H1 (cell line): ENCODE results near the gene SWI5. TPM values are rescaled to one million over a fixed set of nuclear protein-coding genes. Genes with fewer than 3 reads are reported as not detected.

Source experiments
- CTCF ChIA-PET: fragments of 300-600 bp; sonication (Branson Sonifier 250); formaldehyde crosslinking; loops from one replicate; lab custom pipeline; 2021; ENCODE audit not compliant: partially characterized antibody; lab: Charles Lee
- POLR2A ChIA-PET: fragments of 300-600 bp; sonication (Branson Sonifier 250); formaldehyde crosslinking; loops from one replicate; lab custom pipeline; 2021; ENCODE audit warnings: inconsistent platforms; ENCODE audit not compliant: partially characterized antibody; lab: Charles Lee
- DNase-seq, 2 experiments: peaks; one replicate each; pipeline versions ENCODE4 v3.0.0 to v3.0.0-alpha.2; 2010 to 2022; ENCODE audit warnings: low spot score in 2 of 2, low read depth in 1 of 2, mixed read lengths in 1 of 2
- FAIRE-seq: peaks from 2 replicates; lab custom pipeline; 2011; peaks lifted over from hg19 to GRCh38; lab: Jason Lieb, UNC
- H2AFZ ChIP-seq: 2 replicates; pipeline ENCODE4 v1.8.1; 2012; ENCODE audit warnings: low read length, inconsistent platforms
- H2AK5ac ChIP-seq: 2 replicates; pipeline ENCODE4 v1.6.1; 2013; ENCODE audit warnings: low read depth, low read length
- H2BK120ac ChIP-seq: replicated peaks from 2 replicates; pipeline ENCODE3; 2013; ENCODE audit warnings: low read depth, low read length, inconsistent platforms
- H2BK12ac ChIP-seq: 2 replicates; pipeline ENCODE4 v1.6.1; 2013; ENCODE audit warnings: low read depth, low read length
- H2BK15ac ChIP-seq: 2 replicates; pipeline ENCODE4 v1.6.1; 2013; ENCODE audit warnings: low read length
- H2BK20ac ChIP-seq: 2 replicates; pipeline ENCODE4 v1.6.1; 2013; ENCODE audit warnings: low read length
- H2BK5ac ChIP-seq: 2 replicates; pipeline ENCODE4 v1.6.1; 2013; ENCODE audit warnings: low read depth, low read length
- H3K14ac ChIP-seq: 2 replicates; pipeline ENCODE4 v1.6.1; 2013; ENCODE audit warnings: inconsistent platforms; ENCODE audit not compliant: insufficient read length
- H3K18ac ChIP-seq: 2 replicates; pipeline ENCODE4 v1.6.1; 2013; ENCODE audit warnings: low read length; ENCODE audit errors: extremely low read depth
- H3K23ac ChIP-seq: 2 replicates; pipeline ENCODE4 v1.6.1; 2013; ENCODE audit warnings: inconsistent platforms; ENCODE audit not compliant: insufficient read length
- H3K23me2 ChIP-seq: 2 replicates; pipeline ENCODE4 v1.6.1; 2013; ENCODE audit warnings: low read depth, low read length
- H3K27ac ChIP-seq: 2 replicates; pipeline ENCODE4 v1.6.1; 2011; ENCODE audit warnings: low read depth, low read length, inconsistent platforms
- H3K27me3 ChIP-seq, 4 experiments: replicated peaks in 1 of 4; 1 replicate in 1 of 4; 2 replicates in 3 of 4; pipeline versions ENCODE4 v1.6.1 to v1.8.1; 2011 to 2013; ENCODE audit warnings: low read length in 3 of 4, mild to moderate bottlenecking in 3 of 4, inconsistent platforms in 2 of 4, mixed read lengths in 2 of 4, moderate library complexity in 1 of 4; ENCODE audit not compliant: control insufficient read depth in 3 of 4, insufficient read depth in 3 of 4; ENCODE audit errors: extremely low read depth in 1 of 4
- H3K36me3 ChIP-seq, 4 experiments: 2 replicates each; pipeline versions ENCODE4 v1.6.1 to v1.8.1; 2011 to 2013; ENCODE audit warnings: mild to moderate bottlenecking in 4 of 4, low read length in 3 of 4, moderate library complexity in 2 of 4, control low read depth in 1 of 4, inconsistent platforms in 1 of 4; ENCODE audit not compliant: insufficient read depth in 4 of 4, control insufficient read depth in 2 of 4
- H3K4ac ChIP-seq: replicated peaks from 2 replicates; pipeline ENCODE3; 2013; ENCODE audit warnings: low read length, low read depth, mixed read lengths, inconsistent platforms; ENCODE audit not compliant: insufficient read length
- H3K4me1 ChIP-seq, 4 experiments: replicated peaks in 1 of 4; 1 replicate in 1 of 4; 2 replicates in 3 of 4; pipeline versions ENCODE4 v1.6.1 to v1.8.1; 2011 to 2013; ENCODE audit warnings: low read length in 3 of 4, inconsistent platforms in 2 of 4, mixed read lengths in 1 of 4; ENCODE audit not compliant: insufficient read depth in 4 of 4, control insufficient read depth in 3 of 4
- H3K4me2 ChIP-seq, 2 experiments: 2 replicates each; pipeline versions ENCODE4 v1.6.1 to v1.8.1; 2011 to 2013; ENCODE audit warnings: low read depth in 2 of 2, low read length in 2 of 2, control low read depth in 1 of 2, inconsistent platforms in 1 of 2, mild to moderate bottlenecking in 1 of 2; ENCODE audit not compliant: insufficient read depth in 1 of 2
- H3K4me3 ChIP-seq, 4 experiments: fragments of 200-600, 300-600 bp in 1 of 4; sonication (generic), shearing (Covaris generic), sonication (Bioruptor Twin) in 1 of 4; 2 replicates each; pipeline versions ENCODE4 v1.5.1 to v1.8.1; 2011 to 2016; ENCODE audit warnings: low read length in 4 of 4, low read depth in 3 of 4, control low read depth in 2 of 4, inconsistent platforms in 2 of 4, mild to moderate bottlenecking in 2 of 4, mixed read lengths in 1 of 4, moderate library complexity in 1 of 4; ENCODE audit not compliant: insufficient read depth in 2 of 4; ENCODE audit errors: extremely low read depth in 1 of 4
- H3K56ac ChIP-seq: replicated peaks from 2 replicates; pipeline ENCODE3; 2013; ENCODE audit warnings: low read depth, mild to moderate bottlenecking, mixed read lengths, low read length, inconsistent platforms; ENCODE audit not compliant: insufficient read length
- H3K79me1 ChIP-seq: 2 replicates; pipeline ENCODE4 v1.6.1; 2013; ENCODE audit warnings: low read depth, low read length, control low read depth
- H3K79me2 ChIP-seq, 2 experiments: 2 replicates each; pipeline versions ENCODE4 v1.6.1 to v1.8.1; 2012 to 2013; ENCODE audit warnings: low read length in 2 of 2, mild to moderate bottlenecking in 2 of 2, inconsistent platforms in 1 of 2; ENCODE audit not compliant: insufficient read depth in 2 of 2, control insufficient read depth in 1 of 2
- H3K9ac ChIP-seq, 4 experiments: replicated peaks in 1 of 4; 1 replicate in 1 of 4; 2 replicates in 3 of 4; pipeline versions ENCODE4 v1.6.1 to v1.8.1; 2011 to 2013; ENCODE audit warnings: low read depth in 3 of 4, low read length in 3 of 4, control low read depth in 2 of 4, mild to moderate bottlenecking in 2 of 4, moderate library complexity in 2 of 4, inconsistent platforms in 1 of 4; ENCODE audit errors: extremely low read depth in 1 of 4
- H3K9me3 ChIP-seq, 2 experiments: 2 replicates each; pipeline versions ENCODE4 v1.6.1 to v1.8.1; 2012 to 2013; ENCODE audit warnings: mild to moderate bottlenecking in 2 of 2, moderate library complexity in 2 of 2, control low read depth in 1 of 2, inconsistent platforms in 1 of 2, low read depth in 1 of 2, low read length in 1 of 2, mixed read lengths in 1 of 2; ENCODE audit not compliant: insufficient read depth in 2 of 2
- H4K20me1 ChIP-seq, 2 experiments: replicated peaks in 1 of 2; 2 replicates each; pipeline versions ENCODE3 to v1.8.1; 2011 to 2013; ENCODE audit warnings: inconsistent platforms in 2 of 2, low read length in 2 of 2, mild to moderate bottlenecking in 1 of 2; ENCODE audit not compliant: insufficient read depth in 2 of 2, control insufficient read depth in 1 of 2
- H4K5ac ChIP-seq: 2 replicates; pipeline ENCODE4 v1.6.1; 2013; ENCODE audit warnings: low read length, low read depth, mixed read lengths, inconsistent platforms; ENCODE audit not compliant: insufficient read length
- H4K8ac ChIP-seq: 2 replicates; pipeline ENCODE4 v1.8.0; 2013; ENCODE audit warnings: mild to moderate bottlenecking, moderate library complexity, low read length, inconsistent platforms; ENCODE audit not compliant: insufficient read depth; ENCODE audit errors: extremely low read depth
- H4K91ac ChIP-seq: replicated peaks from 2 replicates; pipeline ENCODE3; 2013; ENCODE audit warnings: low read length, mixed read lengths, inconsistent platforms; ENCODE audit not compliant: insufficient read length
- POLR2A ChIP-seq, 2 experiments: IDR thresholded peaks; 1 replicate in 1 of 2; 2 replicates in 1 of 2; pipeline ENCODE4 v1.6.1; 2011; ENCODE audit warnings: low read depth in 2 of 2, low read length in 2 of 2, mild to moderate bottlenecking in 2 of 2; ENCODE audit errors: control extremely low read depth in 1 of 2
- TEAD4 ChIP-seq: IDR thresholded peaks from 2 replicates; pipeline ENCODE4 v1.6.1; 2012; ENCODE audit warnings: low read depth, low read length, inconsistent platforms, mixed read lengths
- WGBS, 2 experiments: shearing (Covaris generic) in 1 of 2; methylation state at CpG; one replicate each; pipeline versions ENCODE4 v1.1.6 to v1.1.7; 2013 to 2015; ENCODE audit warnings: low lambda C conversion rate in 2 of 2, mixed read lengths in 2 of 2, inconsistent platforms in 1 of 2, low coverage in 1 of 2, missing lambda C conversion rate in 1 of 2; ENCODE audit not compliant: insufficient replicate concordance in 2 of 2, insufficient coverage in 1 of 2, insufficient read length in 1 of 2; ENCODE audit errors: extremely low coverage in 1 of 2, missing lambda C conversion rate in 1 of 2; 5-methylcytosine and 5-hydroxymethylcytosine counted together
- polyA plus RNA-seq, 7 experiments: library from polyadenylated mRNA; depleted of rRNA in 3 of 7; stranded (reverse) in 5 of 7; unstranded in 2 of 7; fragments of >200 nt in 5 of 7; fragments of 200-250 nt in 2 of 7; gene quantifications; 1 replicate in 5 of 7; 2 replicates in 1 of 7; 4 replicates in 1 of 7; pipeline versions ENCODE4 v1.2.1 to v1.2.3, GENCODE V29; 2011 to 2013; ENCODE audit warnings: missing spikeins in 2 of 7, mixed read lengths in 2 of 7
- total RNA-seq: library from RNA; stranded (reverse); fragmentation: NEBNext Ultra II Directional; extraction: Animal tissue kit (Norgen Biotek cat#: 25700); gene quantifications from 2 replicates; pipeline ENCODE4 v1.2.1, GENCODE V29; 2021

Gene SWI5
- total and polyA plus RNA-seq, 2 of the 8 experiments (the other 6 are each of a cell fraction or from before 2014, with no cell fraction given): 29.0 to 59.5 TPM

GRCh38 chr9:128231638-128232527 lies 44.2 kb upstream of the SWI5 start:
- H3K4me3 ChIP-seq: no peak overlapping the region
- H2BK20ac ChIP-seq: no peak overlapping the region
- no peak overlapping the region for H3K18ac ChIP-seq
- H3K79me2 ChIP-seq: no peaks in the 10 kb centered on the region
- POLR2A ChIA-PET: interaction anchor here (1.2 to 4.2 kb wide), 5 partner anchors 9 to 18 kb away, joined by 5 to 21 read pairs (median 6); no protein-coding TSS in a partner anchor
- no peak overlapping the region for H4K5ac ChIP-seq
- H3K79me1 ChIP-seq: no peaks in the 10 kb centered on the region
- H3K9ac ChIP-seq: no peak overlapping the region
- no peak overlapping the region for H2BK15ac ChIP-seq
- H4K20me1 ChIP-seq: peaks cover 0 to 2% of the 10 kb centered on the region in 2 experiments
- no peak overlapping the region for H4K91ac ChIP-seq
- no peaks in the 10 kb centered on the region for H3K4me1 ChIP-seq
- no peak overlapping the region for H3K4ac ChIP-seq
- H3K23me2 ChIP-seq: no peaks in the 10 kb centered on the region
- H2BK5ac ChIP-seq: no peak overlapping the region
- peak overlapping the region; percentile 35; the same call in 1 of the 2 replicates for H4K8ac ChIP-seq
- no peak overlapping the region for H3K14ac ChIP-seq
- H3K23ac ChIP-seq: no peak overlapping the region
- H2BK120ac ChIP-seq: no peak overlapping the region
- H3K9me3 ChIP-seq: no peaks in the 10 kb centered on the region
- WGBS, 2 experiments: 87% methylated on average over 16 of the region's 16 CpGs; no CpG with 5 or more reads in 1 of the 2 experiments
- DNase-seq (no peak), FAIRE-seq (no peak)
- CTCF ChIA-PET: interaction anchor here (1.3 to 1.8 kb wide), 3 partner anchors 22 to 107 kb away, joined by 3 to 7 read pairs (median 3); no protein-coding TSS in a partner anchor
- no peak overlapping the region for H3K27ac ChIP-seq
- no peak overlapping the region for H2BK12ac ChIP-seq
- no peak overlapping the region for H2AFZ ChIP-seq
- TF ChIP-seq TEAD4 (no peak), POLR2A (IDR thresholded peaks at IDR 0.05; ENCODE audit: control extremely low read depth in 1 of 2, low read depth in 2 of 2, low read length in 2 of 2) (peak in 1 of 2 experiments; percentile 34; a peak in 1 of 3 replicates)
- H3K36me3 ChIP-seq: peaks cover 0 to 2% (median 0%) of the 10 kb centered on the region in 4 experiments; a peak in 1 of 8 replicates
- no peak overlapping the region for H2AK5ac ChIP-seq
- no peak overlapping the region for H3K4me2 ChIP-seq
- no peaks in the 10 kb centered on the region; a peak in 1 of 7 replicates for H3K27me3 ChIP-seq
- no peak overlapping the region for H3K56ac ChIP-seq
